ENCODE results near the gene HRH2.

HRH2 gene

DNA sequence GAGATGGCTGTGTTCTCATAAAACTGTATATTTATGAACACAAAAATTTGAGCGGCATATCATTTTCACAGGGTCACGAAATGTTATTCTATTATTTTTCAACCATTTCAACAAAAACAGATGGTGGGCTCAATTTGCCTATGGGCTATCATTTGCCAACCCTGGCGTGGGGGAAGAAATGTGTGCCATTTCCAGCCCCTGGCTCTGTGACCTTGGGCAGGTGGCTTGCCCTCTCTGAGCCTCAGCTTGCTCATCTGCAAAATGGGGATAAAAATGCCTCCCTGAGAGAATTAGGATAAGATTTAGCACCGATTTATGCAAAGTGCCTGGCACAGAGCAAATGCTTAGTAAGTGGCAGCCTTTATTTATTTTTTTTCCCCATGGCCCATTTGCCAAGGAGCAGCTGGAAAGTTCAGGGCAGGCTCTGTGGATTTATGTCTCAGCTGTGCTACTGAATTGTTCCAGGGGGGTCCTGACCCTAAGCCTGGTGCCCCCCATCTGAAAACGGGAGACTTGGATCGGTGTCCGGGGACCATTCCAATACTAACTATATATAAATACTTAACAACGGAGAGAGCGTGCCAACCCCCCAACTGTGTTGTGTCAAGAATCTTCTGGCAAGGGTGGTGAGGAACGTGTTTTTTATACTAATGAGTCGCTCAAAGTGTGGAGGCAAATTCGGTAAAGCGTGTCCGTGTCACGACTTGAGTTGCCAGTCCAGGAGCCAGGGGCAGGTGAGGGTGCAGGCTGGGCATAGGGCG lies 34.5 kb downstream of the HRH2 start:
- no peak for DNase-seq (ENCODE audit: low read depth in 2 of 2)

DNA sequence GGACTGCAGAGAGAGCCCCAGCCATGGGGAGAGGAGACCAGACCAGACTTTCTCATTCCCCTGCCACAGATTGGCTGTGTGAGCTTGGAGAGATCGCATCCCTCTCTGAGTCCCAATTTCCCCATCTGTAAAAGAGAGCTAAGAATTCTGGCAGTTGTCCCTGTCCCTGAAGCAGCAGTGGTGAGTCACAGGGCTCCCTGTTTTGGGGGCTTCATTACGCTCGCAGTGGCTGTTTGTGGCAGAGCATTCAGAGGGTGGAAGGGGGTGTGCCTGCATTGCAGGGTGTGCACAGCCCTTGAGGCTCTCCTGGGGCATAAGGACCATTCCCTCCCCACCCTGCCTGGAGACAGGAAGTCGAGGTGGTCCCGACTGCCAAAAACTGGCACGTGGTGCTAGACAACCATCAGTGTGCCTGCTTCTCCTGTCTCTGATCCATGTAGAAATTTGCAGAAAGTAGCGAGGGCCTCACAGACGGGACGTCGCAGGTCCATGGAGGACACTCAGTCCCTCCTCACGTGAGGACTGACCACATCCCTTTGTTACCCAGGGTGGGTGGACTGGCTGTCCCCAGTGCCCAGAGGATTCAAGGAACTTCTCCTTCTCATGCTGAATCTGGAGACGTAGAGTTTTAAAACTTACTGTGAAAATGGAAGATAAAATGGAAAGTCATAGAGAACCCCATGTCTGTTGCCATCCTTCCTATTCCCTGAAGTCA lies 35.3 kb downstream of the HRH2 start:
- no peak for DNase-seq (ENCODE audit: low read depth in 2 of 2)

DNA sequence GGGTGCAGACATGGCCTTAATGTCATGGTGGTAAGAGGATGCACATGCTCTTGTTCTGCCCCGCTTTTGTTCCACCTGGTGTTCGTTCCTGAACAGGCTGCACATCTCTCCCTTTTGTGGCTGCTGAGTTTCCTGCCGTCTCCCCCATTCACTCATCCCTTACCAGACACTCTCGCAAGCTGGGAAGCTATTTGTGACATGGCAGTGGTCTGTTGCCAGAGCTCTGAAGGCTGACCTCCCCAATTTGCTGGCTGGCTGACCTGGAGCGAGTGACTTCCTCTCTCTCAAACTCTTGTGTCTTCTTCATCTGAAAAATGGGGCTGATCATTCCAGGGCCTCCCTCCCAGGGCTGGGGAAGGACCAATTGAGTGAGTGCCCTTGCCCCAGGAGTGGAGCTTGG lies 35.9 kb downstream of the HRH2 start:
- DNase-seq (ENCODE audit: low read depth in 2 of 2) = no peak

DNA sequence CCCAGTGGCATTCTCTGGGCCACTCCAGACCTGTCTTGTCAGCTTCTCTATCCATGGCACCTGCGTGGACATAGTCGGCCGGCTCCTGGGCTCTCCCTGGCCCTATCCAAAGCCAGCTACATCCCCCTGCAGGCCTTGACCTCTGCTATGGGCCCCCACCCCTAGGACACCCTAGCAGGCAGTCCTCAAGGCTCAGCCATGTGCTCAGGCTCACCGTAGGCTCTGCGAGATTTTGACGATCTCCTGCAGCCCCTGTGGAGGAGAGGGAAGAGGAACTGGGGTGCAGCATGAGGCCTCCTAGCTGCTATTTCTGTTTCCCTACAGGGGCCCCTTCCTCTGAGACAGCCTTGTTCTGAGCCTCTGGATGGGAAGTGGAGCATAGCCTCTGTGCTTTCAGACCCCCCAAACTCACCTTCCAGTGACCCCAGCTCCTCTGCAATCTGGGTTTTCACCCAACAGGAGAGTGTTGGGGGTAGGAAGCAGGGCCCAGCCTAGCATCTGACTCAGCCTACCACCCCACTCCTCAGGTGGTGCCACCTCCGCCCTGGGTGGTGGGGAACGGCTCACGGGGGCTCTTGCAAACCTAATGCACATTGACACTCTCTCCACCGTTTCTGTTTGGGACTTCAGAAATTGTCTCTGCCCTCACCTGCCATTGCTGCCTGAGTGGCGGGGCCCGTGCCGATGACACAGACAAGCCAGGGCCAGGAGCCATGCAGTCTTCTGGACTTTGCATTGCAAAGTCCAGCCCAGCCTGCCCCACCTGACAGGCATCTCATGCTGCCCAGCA lies 36.7 kb downstream of the HRH2 start:
- DNase-seq (ENCODE audit: low read depth in 2 of 2) = no peak

DNA sequence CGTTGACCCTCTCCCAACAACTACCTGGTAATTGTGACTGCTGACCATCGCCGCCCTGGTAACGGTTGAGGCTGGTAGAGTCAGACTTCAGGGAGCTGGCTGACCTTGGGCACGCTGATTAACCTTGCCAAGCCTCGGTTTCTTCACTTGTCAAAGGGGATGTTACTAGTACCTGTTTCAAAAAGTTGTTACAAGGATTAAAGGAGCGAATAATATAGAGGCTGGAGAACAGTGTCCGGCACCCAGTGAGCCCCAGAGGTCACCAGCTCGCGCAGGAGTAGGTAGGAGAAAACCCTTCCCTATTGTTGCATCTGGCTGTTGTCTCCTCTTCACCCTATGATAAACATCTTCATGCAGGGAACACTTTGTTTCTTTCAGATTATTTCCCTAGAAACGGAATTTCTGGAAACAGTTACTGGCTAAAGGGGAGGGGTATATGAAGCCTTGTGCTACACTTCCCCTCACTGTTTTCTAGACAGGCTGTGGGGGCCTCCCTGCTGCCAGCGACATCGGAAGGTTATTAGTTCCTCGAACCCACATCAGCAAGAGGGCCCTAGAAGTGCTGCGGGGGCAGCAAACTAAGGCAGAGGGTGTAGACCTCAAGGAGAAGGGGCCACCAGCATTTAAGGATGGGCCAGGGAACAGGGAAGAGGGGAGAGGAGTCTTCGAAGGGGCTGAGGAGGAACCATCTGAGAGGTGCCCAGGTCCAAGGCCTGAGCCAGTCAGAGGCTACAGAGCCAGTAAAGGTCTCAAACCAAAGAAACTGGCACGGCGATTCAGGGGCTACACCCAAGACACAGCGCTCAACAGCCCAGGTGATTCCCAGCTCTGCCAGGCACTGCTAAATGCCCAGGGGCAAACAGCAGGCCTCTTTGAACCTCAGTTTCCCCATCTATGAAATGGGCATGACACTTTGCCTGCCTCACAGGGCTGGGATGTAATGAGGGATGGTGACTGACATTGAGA lies 37.6 kb downstream of the HRH2 start:
- no peak for DNase-seq (ENCODE audit: low read depth in 2 of 2)

DNA sequence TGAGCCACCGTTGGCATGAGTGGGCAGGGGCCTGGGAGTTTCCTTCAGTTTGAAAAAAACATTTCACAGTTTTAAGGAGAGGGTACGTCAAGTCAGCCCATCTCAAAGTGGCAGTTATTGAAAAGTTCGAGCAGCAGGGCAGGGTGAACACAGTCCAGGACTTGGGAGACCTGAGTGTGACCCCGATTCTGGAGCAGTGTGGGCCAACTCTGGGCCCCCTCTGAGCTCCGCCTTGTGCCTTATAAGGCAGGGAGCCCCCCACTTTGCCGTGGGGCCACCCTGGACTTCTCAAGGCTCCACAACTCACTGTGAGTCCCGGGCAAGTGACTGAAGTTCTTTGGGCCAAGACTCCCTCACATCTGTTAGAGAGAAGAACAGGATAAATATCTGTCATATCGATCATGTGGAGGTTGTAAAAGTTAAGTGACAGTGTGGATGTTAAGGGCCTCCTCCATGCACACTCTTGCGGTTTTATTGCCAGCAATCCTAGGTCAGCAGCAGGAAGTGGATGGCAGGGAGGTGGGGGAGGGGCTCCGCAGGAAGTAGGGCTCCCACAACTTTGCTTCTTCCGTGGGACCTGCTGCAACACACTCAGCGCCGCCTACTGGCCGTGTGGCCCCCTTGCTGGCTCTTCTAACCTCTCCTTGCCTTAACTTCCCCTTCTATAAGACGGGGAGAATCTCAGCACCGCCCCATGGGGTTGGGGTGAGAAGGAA lies 38.4 kb downstream of the HRH2 start:
- DNase-seq (ENCODE audit: low read depth in 2 of 2) = peak; percentile 73 to 81

DNA sequence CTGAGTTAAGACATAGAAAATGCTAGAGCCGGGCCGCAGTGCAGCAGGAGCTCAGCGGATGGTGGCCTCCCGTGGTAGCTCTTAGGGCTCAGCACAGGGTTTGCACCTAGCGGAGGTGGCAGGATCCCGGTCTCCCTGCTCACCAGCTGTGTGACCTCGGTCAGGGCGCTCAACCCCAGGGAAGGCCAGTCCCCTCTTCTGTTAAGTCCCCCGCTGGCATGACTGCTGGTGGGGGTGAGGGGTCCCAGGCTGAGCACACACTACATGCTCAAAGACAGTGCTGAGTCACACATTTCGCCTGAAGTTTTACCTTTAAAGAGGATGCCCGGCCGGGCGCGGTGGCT lies 39.0 kb downstream of the HRH2 start:
- no peak for DNase-seq (ENCODE audit: low read depth in 2 of 2)

DNA sequence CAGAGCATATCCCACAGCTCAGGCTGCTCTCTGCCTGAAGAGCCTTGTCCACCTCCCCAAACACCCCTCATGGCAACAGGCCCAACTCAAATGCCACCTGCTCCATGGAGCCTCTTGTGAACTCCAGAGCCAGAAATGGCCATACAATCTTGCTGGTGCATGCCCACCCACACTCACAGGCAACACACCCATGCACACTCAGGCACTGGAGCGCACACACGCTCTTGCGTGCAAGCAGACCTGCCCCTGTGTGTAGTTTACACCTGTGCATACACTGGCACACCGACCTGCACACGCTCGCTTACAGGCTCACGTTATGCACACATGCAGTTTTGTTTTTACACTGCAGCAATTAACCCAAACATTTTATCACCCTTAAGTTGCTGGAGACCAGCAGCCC lies 40.0 kb downstream of the HRH2 start:
- DNase-seq (ENCODE audit: low read depth in 2 of 2) = no peak

DNA sequence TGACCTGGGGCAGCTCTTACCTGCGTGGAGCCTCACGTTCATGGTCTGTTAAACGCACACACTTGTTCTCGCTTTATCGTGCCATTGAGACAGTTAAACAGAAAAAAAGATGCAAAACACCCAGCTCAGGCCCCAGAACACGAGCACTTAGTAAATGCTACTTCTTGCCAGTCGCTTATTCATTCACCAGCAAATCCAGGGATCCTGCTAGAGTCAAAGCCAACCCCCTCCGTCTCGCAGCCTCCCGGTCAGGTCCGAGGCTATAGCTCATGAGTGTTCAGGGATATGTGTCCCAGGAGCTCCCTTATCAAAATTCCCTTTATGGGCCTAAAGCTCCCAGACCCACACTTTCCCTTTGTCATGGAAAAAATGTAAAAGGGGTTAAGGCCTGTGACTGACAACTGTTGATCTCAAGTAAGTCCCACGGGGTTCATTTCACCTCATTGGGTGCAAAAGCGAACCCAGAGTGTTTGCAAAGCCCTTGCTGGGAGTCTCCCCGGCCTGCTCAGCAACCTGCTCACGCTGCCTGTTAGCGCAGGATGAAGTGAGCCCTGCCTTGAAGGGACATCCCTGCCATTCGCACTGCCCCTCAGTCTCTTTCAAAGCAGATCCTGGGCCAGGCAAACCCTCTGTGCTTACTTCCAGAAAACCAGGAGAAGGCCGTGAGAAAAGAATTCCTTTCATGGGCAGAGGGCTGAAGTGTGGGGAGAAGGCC lies 40.7 kb downstream of the HRH2 start:
- DNase-seq (ENCODE audit: low read depth in 2 of 2) = no peak

DNA sequence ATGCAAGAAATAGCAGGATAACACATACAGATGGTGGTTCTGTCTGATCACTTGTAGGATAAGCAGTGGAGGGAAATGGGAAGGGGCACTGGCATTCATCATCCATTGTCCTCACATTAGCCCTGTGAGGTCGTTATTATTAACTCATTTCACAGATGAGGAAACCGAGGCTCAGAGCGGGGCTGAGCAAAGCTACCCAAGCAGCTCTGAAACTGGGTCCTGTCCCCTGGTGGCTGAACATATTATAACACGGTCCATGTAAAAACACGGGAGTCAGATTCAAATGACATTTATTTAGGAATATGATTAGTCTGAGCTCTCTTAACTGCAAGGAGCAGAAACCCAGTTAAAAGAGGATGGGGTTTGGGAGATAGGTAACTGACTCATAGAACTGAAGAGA lies 43.1 kb downstream of the HRH2 start:
- DNase-seq (ENCODE audit: low read depth in 2 of 2) = no peak

DNA sequence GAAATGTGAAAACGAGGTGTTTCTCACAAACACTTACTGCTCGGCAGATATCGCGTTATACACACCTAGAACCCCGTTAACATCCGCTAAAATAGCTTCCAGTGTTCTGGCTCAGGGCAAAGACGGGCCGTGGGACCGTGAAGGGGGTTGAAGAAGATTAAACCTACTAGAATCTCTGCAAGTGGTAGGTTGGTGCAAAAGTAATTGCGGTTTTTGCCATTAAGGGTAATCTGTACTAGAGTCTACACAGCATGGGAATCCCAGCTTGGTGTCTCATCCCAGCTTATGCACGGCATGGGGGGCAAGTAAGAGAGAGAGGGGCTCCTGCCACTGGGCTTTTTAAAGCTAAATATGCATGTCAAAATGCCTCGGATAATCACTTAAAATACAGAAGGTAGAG lies 43.9 kb downstream of the HRH2 start:
- no peak for DNase-seq (ENCODE audit: low read depth in 2 of 2)

DNA sequence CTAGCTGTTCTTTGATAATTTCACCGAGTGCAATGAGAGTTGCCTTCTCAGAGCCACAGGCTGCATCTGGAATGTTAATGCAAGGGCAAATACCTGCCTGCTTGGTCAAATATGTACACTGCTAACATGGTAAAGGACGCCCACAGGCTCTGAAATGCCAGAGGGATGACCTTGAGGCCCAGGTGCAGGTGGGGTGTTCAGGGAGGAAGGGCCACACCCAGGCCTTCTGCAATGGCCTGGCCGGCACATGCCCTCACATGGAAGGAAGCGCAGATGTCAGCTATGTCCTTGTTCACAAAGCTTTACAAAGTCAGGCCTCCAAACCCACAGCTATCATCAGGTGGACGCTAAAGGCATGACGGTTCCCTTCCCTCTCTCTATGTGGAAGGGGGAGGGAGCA lies 48.6 kb downstream of the HRH2 start:
- no peak for DNase-seq (ENCODE audit: low read depth in 2 of 2)

DNA sequence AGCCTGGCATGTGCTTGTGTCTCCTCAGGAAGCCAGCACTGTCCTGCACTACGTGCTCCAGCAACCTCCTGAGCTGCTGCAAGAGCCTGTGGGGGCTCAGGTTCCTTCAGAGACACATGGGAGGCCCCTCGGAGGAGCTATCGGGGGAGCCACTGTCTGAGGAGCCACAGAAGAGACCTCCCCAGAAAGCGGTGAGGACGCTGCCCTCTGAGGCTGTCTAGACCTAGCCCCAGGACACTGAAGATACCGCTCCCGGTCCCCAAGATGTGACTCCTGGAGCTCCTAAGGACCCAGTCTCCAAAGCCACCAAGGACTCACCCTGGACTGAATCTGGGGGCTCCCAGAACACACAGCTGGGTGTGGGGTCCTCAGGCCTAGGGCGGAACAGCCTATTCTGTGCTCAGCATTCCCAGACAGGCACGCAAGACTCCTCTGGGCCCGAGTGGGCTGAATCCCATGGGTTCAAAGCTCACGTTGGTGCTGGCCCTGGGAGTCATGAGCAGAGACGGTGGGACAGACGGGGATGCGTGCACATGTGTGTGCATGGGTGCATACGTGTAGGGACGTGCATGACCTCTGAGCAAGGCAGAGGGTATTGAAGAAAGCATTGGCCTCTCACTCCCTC lies 50.0 kb downstream of the HRH2 start:
- DNase-seq (ENCODE audit: low read depth in 2 of 2) = no peak

DNA sequence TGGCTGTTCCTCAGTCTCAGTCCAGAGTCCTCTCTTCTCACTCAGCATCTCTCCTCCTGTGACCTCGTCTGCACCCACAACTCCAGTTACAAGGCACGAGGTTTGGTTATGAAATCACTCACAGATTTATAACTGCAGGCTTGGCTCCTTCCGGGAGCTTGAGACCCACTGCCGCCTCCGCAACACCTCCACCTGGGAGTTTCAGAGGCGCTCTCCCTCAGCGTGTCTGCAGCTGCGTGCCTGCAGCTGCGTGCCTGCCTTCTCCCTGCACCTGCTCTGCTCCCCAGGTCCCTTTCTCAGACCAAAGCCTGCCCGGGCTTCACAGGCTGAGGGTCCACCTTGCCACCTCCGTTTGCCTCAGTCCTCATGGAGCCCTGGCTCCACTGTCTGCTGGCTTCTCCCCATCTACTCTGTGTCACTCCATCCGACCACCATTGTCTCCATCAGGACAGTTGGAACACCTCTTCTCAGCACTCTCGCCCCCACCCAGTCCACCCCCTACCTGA lies 51.5 kb downstream of the HRH2 start:
- no peak for DNase-seq (ENCODE audit: low read depth in 2 of 2)

DNA sequence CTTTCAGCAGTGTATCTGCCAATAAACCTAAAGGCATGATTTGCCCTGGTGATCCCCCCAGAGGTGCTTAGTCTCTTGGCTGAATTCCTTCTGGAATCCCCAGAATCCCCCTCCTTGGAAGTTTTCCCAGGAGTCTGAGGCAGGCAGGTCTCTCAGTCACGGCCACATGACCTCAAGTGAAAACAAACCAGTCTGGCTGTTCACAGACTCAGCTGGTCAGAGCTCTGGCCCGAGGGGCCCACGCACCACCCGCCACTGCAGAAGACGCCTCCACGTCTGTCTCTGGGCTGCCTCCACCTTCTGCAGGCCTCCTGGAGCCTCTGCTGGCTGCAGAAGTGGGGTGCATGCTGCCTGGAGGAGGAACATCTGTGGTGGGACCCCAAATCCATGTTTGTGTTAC lies 52.5 kb downstream of the HRH2 start:
- DNase-seq (ENCODE audit: low read depth in 2 of 2) = no peak

DNA sequence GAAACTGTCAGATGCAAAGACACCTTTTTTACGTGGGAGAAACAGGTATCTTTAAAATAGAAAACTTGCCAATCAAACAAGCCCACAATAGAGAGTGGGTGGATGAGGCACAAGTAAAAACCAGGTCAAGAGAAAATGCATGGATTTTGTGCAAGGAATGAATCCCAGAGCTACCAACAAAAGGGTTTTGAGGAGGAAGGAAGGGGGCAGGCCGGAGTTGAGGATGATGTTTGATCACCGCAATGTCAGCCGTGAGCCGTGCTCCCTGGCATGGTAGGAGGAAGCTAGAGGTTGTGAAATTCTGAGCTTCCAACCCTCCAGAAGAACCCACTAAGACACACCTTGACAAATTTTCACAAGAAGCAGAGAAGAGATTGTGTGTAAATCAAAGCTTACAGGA lies 53.2 kb downstream of the HRH2 start:
- DNase-seq (ENCODE audit: low read depth in 2 of 2) = no peak

DNA sequence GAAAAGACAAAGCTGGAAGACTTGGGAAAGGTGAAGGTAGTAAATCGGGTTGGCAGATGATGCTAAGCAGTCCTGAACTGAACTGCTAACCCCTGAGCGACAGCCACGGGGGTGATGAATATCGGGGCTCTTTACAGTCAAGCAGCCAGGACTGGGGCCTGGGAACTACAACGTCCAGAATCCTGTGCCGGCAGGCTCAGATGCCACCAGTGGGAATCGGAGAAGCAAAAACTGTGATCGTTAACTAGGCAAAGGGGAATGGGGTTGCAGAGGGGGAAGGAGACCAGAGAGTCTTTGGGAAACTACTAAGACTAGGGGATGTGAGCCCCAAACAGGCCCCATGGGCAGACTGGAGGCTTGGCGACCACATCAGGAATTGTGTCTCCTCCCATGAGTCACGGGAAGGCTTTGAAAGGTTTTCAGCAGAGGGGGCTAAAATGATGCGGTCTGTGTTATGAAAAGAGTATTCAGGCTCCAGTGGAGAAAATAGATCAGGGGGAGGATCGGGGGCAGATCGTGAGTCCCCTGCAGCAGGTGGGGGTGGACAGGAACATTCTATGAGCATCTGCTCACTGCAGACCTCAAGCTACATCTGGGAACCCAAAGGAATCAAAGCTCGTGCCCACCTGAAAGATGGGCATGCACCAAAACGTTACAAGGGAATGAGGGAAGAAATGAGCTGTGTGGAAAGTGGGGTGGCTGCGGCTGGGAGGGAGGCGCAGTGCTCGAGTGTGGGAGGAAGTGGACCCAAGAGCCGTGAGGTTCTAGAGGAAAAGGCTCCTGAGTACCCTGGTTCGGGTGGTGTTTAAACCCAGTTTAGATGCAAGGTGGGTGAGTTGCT lies 53.8 kb downstream of the HRH2 start:
- no peak for DNase-seq (ENCODE audit: low read depth in 2 of 2)

DNA sequence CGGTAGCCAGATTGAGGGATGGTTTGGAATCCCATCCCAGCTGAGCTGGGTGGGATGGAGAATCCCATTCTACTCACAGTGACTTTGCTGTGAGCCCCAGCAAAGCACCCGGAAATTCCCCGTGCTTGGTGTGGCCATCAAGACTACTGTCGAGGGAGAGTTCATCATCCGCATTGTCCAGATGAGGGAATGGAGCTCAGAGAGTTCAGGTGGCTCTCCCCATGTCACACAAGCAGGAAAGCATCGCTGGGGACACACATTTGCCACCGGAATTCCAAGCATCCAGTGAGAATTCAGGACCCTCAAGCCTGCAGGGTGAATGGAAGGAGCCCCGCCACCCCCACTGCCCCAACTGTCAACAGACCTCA lies 54.4 kb downstream of the HRH2 start:
- no peak for DNase-seq (ENCODE audit: low read depth in 2 of 2)

DNA sequence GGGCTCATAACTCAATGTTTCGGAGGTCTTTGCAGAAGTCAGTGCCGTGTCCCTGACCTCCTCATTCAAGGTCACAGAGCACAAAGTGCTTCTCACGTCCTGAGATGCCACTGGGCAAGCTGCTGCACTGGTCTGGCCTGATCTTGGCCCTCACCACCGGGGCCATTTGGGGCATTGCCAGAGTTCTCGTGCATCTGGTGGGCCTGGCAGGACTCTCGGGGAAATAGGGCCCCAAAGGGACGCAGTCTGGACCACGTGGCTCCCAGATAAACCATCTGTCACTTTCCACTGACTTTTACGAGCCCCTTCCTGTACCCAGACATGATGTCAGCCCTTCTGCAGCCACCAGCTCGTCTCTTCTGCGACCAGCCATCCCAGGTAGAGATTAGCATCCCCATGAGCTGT lies 54.8 kb downstream of the HRH2 start:
- DNase-seq (ENCODE audit: low read depth in 2 of 2) = no peak
